Coronary artery (tissue), 2 donors: ENCODE measurements around the gene USF2.

Source experiments
- DNase-seq: peaks from one replicate; pipeline ENCODE4 v3.0.0-alpha.2; 2017; ENCODE audit warnings: low spot score
- H3K27ac ChIP-seq, 2 donors: fragments of 200-600 bp; sonication (generic); one replicate each; pipeline ENCODE4 v1.5.1; 2016 to 2019
- H3K4me3 ChIP-seq: fragments of 200-600 bp; sonication (generic); 2 replicates; pipeline ENCODE4 v1.5.1; 2016; ENCODE audit warnings: mild to moderate bottlenecking, moderate library complexity
- TF ChIP-seq, protein P1 (sequence below): fragments of 200-600 bp; sonication (generic); IDR thresholded peaks from one replicate; pipeline ENCODE4 v1.5.1; 2019; ENCODE audit warnings: antibody characterized with exemption

Gene USF2

DNA sequence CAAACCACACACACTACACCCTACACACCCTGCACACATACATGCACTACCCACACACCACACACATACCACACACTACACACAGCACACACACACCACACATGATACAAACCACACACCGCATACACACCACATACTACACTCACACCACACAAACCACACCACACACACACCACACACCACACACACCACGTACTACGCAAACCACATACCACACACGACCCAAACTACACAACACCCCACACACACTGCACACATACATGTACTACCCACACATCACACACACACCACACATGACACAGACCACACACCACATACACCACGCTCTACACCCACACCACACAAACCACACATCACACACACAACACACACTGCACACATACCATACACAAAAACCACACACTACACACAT, 29.8 kb downstream of the USF2 start:
- Histone ChIP-seq H3K4me3 (no peak overlapping the region), H3K27ac (no peak overlapping the region)
- TF ChIP-seq, protein P1, sequence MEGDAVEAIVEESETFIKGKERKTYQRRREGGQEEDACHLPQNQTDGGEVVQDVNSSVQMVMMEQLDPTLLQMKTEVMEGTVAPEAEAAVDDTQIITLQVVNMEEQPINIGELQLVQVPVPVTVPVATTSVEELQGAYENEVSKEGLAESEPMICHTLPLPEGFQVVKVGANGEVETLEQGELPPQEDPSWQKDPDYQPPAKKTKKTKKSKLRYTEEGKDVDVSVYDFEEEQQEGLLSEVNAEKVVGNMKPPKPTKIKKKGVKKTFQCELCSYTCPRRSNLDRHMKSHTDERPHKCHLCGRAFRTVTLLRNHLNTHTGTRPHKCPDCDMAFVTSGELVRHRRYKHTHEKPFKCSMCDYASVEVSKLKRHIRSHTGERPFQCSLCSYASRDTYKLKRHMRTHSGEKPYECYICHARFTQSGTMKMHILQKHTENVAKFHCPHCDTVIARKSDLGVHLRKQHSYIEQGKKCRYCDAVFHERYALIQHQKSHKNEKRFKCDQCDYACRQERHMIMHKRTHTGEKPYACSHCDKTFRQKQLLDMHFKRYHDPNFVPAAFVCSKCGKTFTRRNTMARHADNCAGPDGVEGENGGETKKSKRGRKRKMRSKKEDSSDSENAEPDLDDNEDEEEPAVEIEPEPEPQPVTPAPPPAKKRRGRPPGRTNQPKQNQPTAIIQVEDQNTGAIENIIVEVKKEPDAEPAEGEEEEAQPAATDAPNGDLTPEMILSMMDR, result no peak
- DNase-seq, result no peak

DNA sequence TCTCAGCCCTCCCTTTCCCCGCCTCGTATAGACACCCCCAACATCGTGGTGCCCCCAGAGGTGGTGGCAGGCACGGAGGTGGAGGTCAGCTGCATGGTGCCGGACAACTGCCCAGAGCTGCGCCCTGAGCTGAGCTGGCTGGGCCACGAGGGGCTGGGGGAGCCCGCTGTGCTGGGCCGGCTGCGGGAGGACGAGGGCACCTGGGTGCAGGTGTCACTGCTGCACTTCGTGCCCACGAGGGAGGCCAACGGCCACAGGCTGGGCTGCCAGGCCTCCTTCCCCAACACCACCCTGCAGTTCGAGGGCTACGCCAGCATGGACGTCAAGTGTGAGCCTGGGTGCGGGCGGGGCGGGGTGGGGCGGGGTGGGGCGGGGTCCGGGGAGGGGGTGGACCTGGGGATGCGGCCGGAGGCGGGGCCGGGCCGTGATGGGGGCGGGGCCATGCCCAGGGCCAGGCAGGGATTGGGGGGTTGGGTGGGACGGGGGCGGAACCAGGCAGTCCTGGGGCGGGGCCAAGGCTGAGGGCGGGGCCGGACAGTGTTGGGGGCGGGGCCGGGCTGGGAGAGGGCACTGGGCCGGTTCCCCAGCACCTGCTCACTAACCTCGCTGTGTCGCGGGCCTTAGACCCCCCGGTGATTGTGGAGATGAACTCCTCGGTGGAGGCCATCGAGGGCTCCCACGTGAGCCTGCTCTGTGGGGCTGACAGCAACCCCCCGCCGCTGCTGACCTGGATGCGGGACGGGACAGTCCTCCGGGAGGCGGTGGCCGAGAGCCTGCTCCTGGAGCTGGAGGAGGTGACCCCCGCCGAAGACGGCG, 31.0 kb downstream of the USF2 start:
- Histone ChIP-seq H3K4me3 (no peak overlapping the region), H3K27ac (no peak overlapping the region)
- DNase-seq, result no peak
- TF ChIP-seq, protein P1, result no peak

DNA sequence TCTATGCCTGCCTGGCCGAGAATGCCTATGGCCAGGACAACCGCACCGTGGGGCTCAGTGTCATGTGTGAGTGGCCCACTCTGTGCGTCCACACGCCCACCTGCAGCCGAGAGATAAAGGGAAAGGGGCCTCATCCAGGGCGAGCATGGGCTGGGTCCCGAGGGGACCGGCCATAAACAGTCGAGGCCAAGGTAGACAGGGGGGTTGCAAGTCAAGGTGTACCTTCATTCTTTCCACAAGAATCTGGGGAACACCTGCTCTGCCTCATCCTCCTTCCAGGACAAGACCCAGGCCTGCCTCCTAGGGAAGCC, 31.5 kb downstream of the USF2 start:
- H3K4me3 ChIP-seq, result no peak overlapping the region
- TF ChIP-seq, protein P1, result no peak
- DNase-seq, result no peak
- H3K27ac ChIP-seq, result no peak overlapping the region

DNA sequence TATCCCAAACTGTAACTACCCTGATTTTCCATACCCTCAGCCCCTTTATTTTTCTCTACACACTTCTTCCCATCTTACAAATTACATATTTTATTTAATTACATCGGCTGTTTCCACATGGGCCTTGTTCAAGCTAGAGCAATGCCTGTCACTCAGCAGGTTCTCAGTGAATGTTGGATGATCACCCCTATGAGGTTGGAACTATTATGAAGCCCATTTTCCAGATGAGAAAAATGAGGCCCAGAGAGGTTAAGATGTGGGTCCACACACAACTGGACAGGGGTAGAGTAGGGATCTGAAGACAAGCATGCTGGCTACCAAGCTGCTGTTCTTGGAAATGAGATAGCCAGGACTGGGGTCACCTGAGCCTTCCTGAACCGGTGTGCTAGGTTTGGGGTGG, 33.2 kb downstream of the USF2 start:
- TF ChIP-seq, protein P1, result no peak
- Histone ChIP-seq H3K27ac (no peak overlapping the region), H3K4me3 (no peak overlapping the region)
- DNase-seq, result no peak

DNA sequence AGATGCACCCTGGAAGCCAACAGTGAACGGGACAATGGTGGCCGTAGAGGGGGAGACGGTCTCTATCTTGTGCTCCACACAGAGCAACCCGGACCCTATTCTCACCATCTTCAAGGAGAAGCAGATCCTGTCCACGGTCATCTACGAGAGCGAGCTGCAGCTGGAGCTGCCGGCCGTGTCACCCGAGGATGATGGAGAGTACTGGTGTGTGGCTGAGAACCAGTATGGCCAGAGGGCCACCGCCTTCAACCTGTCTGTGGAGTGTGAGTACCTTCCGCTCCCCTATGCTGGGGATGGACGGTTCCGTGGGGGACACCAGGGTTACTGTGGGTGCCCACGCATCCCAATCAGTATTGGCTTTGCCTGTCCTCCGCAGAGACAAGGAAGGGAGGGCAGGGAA, 33.7 kb downstream of the USF2 start:
- H3K27ac ChIP-seq, result no peak overlapping the region
- no peak overlapping the region for H3K4me3 ChIP-seq
- TF ChIP-seq, protein P1, result no peak
- no peak for DNase-seq

DNA sequence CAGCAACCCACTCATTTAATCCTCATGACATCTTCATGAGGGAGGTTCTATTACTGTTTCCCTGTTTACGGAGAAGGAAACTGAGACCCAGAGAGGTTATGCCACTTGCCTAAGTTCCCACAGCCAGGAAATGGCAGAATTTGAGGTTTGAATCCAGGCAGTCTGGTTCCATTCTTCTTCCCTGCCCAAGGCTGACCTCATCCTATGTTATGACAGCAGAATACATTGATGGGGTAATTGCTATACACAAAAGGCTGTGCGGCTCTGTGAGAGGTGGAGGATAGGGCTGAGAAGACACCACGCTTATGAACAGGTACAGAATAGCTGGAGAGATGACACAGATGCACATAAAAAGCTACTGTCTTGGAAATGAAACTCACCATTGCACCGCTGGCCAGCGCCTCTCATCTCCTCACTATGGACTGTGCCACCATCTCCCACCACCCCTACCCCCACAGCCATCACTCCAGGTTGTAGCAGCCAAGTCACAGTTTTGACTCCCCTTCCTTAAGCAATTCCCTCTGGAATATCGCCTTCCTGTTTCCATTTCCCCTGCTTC, 34.7 kb downstream of the USF2 start:
- Histone ChIP-seq H3K4me3 (no peak overlapping the region), H3K27ac (no peak overlapping the region)
- TF ChIP-seq, protein P1, result no peak
- no peak for DNase-seq

DNA sequence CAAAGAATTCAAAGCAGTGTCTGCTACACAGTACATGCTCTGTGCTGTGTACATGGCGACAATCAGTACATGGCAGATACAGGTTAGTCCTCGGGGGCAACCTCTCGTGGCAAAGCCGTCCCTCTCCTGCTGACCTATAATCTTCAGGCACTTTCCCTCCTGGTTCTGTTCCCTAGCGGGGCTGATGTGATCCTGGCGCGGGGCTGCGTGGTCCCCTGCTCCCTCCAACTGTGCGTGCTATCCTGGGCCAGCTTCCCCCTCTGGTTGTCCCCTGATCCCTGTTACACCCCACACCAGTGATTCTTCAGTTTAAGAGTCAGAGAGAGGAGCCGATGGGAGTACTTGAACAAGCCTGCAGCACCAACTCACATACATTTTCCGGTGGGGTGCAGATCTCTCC, 35.3 kb downstream of the USF2 start:
- no peak for DNase-seq
- TF ChIP-seq, protein P1, result no peak
- H3K4me3 ChIP-seq, result no peak overlapping the region
- no peak overlapping the region for H3K27ac ChIP-seq
